ENCODE data around the gene SMTN. TPM values are rescaled to one million over a fixed set of nuclear protein-coding genes. Genes with fewer than 3 reads are reported as not detected.
"Not testable (repeated sequence)": the region's sequence is repeated elsewhere in the genome, so short reads cannot be mapped to it uniquely, and the experiment has no call there.

The SMTN gene
- total RNA-seq, 5 donors from 2014 or later (not counting 1 experiment from before 2014, with no cell fraction given): 2.6 to 10.1 (median 3.8) TPM

DNA sequence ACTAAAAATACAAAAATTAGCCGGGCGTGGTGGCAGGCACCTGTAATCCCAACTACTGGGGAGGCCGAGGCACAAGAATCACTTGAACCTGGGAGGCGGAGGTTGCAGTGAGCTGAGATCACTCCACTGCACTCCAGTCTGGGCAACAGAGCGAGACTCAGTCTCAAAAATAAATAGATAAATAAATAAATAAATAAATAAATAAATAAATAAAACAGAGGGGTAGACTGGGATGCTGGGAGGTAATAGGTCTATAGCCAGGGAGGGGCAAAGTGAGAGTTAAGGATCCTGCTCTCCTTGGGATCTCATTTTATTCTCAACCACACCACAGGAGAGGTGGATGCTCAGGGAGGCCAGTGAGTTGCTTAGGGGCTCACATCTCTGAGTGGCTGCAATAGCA, 16.4 kb downstream of the SMTN start:
- POLR2A ChIA-PET; H3K9me3 Mint-ChIP-seq; CTCF ChIA-PET; H3K4me1 Mint-ChIP-seq; H3K36me3 Mint-ChIP-seq; H3K4me3 ChIP-seq (ENCODE audit: control insufficient read depth in 1 of 2, extremely low read depth in 1 of 2, low read length in 1 of 2); H3K4me3 Mint-ChIP-seq; DNase-seq; H3K9me3 ChIP-seq; ATAC-seq (replicated peaks in 1 of 4); H3K27me3 ChIP-seq (replicated peaks in 1 of 2; ENCODE audit: control insufficient read depth in 2 of 2, extremely low read depth in 1 of 2, insufficient read depth in 2 of 2, low read length in 1 of 2); H3K27ac Mint-ChIP-seq; H3K4me1 ChIP-seq (ENCODE audit: control insufficient read depth in 1 of 2, extremely low read depth in 1 of 2, insufficient read depth in 2 of 2, low read length in 2 of 2); H3K27me3 Mint-ChIP-seq; H3K27ac ChIP-seq (ENCODE audit: low read length); H3K36me3 ChIP-seq (ENCODE audit: control insufficient read depth in 2 of 2, extremely low read depth in 1 of 2, insufficient read depth in 1 of 2, low read length in 1 of 2): not testable (repeated sequence)
- no CpG with 5 or more reads among the region's 5 CpGs for WGBS (ENCODE audit: insufficient coverage)

- Histone ChIP-seq H3K9me3 (no peaks in the 10 kb centered on the region), H3K27me3 (replicated peaks in 1 of 2; ENCODE audit: control insufficient read depth in 2 of 2, extremely low read depth in 1 of 2, insufficient read depth in 2 of 2, low read length in 1 of 2) (no peaks in the 10 kb centered on the region), H3K27ac (ENCODE audit: low read length) (no peak overlapping the region), H3K36me3 (ENCODE audit: control insufficient read depth in 2 of 2, extremely low read depth in 1 of 2, insufficient read depth in 1 of 2, low read length in 1 of 2) (no peaks in the 10 kb centered on the region), H3K4me3 (ENCODE audit: control insufficient read depth in 1 of 2, extremely low read depth in 1 of 2, low read length in 1 of 2) (no peak overlapping the region), H3K4me1 (ENCODE audit: control insufficient read depth in 1 of 2, extremely low read depth in 1 of 2, insufficient read depth in 2 of 2, low read length in 2 of 2) (no peaks in the 10 kb centered on the region)
- no peaks in the 10 kb centered on the region for H3K9me3 Mint-ChIP-seq
- no peaks in the 10 kb centered on the region for H3K36me3 Mint-ChIP-seq
- WGBS (ENCODE audit: insufficient coverage): 92% methylated on average over 4 of the region's 10 CpGs
- POLR2A ChIA-PET: no interaction called here
- H3K4me1 Mint-ChIP-seq: no peaks in the 10 kb centered on the region
- no peak overlapping the region for H3K27ac Mint-ChIP-seq
- no peak for DNase-seq
- no peak overlapping the region for H3K4me3 Mint-ChIP-seq
- no peak for ATAC-seq (replicated peaks in 1 of 4)
- CTCF ChIA-PET: no interaction called here
- no peaks in the 10 kb centered on the region for H3K27me3 Mint-ChIP-seq
Observed at GRCh38 chr22:31097941-31098631, 17.0 kb downstream of the SMTN start.

GRCh38 chr22:31098632-31099110, 17.6 kb downstream of the SMTN start:
- DNase-seq: no peak
- no peak for ATAC-seq (replicated peaks in 1 of 4)
- H3K4me3 ChIP-seq (ENCODE audit: control insufficient read depth in 1 of 2, extremely low read depth in 1 of 2, low read length in 1 of 2): no peak overlapping the region
- Mint-ChIP-seq H3K27ac (no peak overlapping the region), H3K36me3 (no peaks in the 10 kb centered on the region), H3K4me1 (no peaks in the 10 kb centered on the region), H3K4me3 (no peak overlapping the region), H3K9me3 (no peaks in the 10 kb centered on the region), H3K27me3 (no peaks in the 10 kb centered on the region)
- ChIA-PET CTCF (no interaction called here), POLR2A (no interaction called here)
- no peaks in the 10 kb centered on the region for H3K4me1 ChIP-seq (ENCODE audit: control insufficient read depth in 1 of 2, extremely low read depth in 1 of 2, insufficient read depth in 2 of 2, low read length in 2 of 2)
- H3K9me3 ChIP-seq: no peaks in the 10 kb centered on the region
- no peaks in the 10 kb centered on the region for H3K36me3 ChIP-seq (ENCODE audit: control insufficient read depth in 2 of 2, extremely low read depth in 1 of 2, insufficient read depth in 1 of 2, low read length in 1 of 2)
- H3K27ac ChIP-seq (ENCODE audit: low read length): no peak overlapping the region
- H3K27me3 ChIP-seq (replicated peaks in 1 of 2; ENCODE audit: control insufficient read depth in 2 of 2, extremely low read depth in 1 of 2, insufficient read depth in 2 of 2, low read length in 1 of 2): no peaks in the 10 kb centered on the region
- WGBS (ENCODE audit: insufficient coverage): 97% methylated on average over 33 of the region's 36 CpGs

- no peaks in the 10 kb centered on the region for H3K36me3 ChIP-seq (ENCODE audit: control insufficient read depth in 2 of 2, extremely low read depth in 1 of 2, insufficient read depth in 1 of 2, low read length in 1 of 2)
- H3K4me3 Mint-ChIP-seq: no peak overlapping the region
- ChIA-PET CTCF (no interaction called here), POLR2A (no interaction called here)
- H3K4me1 ChIP-seq (ENCODE audit: control insufficient read depth in 1 of 2, extremely low read depth in 1 of 2, insufficient read depth in 2 of 2, low read length in 2 of 2): no peaks in the 10 kb centered on the region
- no peaks in the 10 kb centered on the region for H3K36me3 Mint-ChIP-seq
- H3K4me1 Mint-ChIP-seq: no peaks in the 10 kb centered on the region
- H3K4me3 ChIP-seq (ENCODE audit: control insufficient read depth in 1 of 2, extremely low read depth in 1 of 2, low read length in 1 of 2): no peak overlapping the region
- H3K27me3 Mint-ChIP-seq: no peaks in the 10 kb centered on the region
- H3K27ac ChIP-seq (ENCODE audit: low read length): no peak overlapping the region
- ATAC-seq (replicated peaks in 1 of 4): no peak
- DNase-seq: no peak
- no peak overlapping the region for H3K27ac Mint-ChIP-seq
- 96% methylated on average over 5 of the region's 6 CpGs for WGBS (ENCODE audit: insufficient coverage)
- no peaks in the 10 kb centered on the region for H3K9me3 Mint-ChIP-seq
- no peaks in the 10 kb centered on the region for H3K9me3 ChIP-seq
- no peaks in the 10 kb centered on the region for H3K27me3 ChIP-seq (replicated peaks in 1 of 2; ENCODE audit: control insufficient read depth in 2 of 2, extremely low read depth in 1 of 2, insufficient read depth in 2 of 2, low read length in 1 of 2)
Observed at GRCh38 chr22:31099386-31099785, 18.3 kb downstream of the SMTN start.

- H3K4me1 ChIP-seq (ENCODE audit: control insufficient read depth in 1 of 2, extremely low read depth in 1 of 2, insufficient read depth in 2 of 2, low read length in 2 of 2): peaks cover 0 to 5% of the 10 kb centered on the region in 2 experiments
- H3K36me3 ChIP-seq (ENCODE audit: control insufficient read depth in 2 of 2, extremely low read depth in 1 of 2, insufficient read depth in 1 of 2, low read length in 1 of 2): no peaks in the 10 kb centered on the region
- CTCF ChIA-PET: no interaction called here
- H3K27ac ChIP-seq (ENCODE audit: low read length): no peak overlapping the region
- DNase-seq: no peak
- WGBS (ENCODE audit: insufficient coverage): 95% methylated on average over 18 of the region's 34 CpGs
- Mint-ChIP-seq H3K27me3 (no peaks in the 10 kb centered on the region), H3K4me3 (no peak overlapping the region), H3K36me3 (no peaks in the 10 kb centered on the region), H3K9me3 (no peaks in the 10 kb centered on the region), H3K27ac (no peak overlapping the region), H3K4me1 (no peaks in the 10 kb centered on the region)
- no peak overlapping the region for H3K4me3 ChIP-seq (ENCODE audit: control insufficient read depth in 1 of 2, extremely low read depth in 1 of 2, low read length in 1 of 2)
- no peaks in the 10 kb centered on the region for H3K27me3 ChIP-seq (replicated peaks in 1 of 2; ENCODE audit: control insufficient read depth in 2 of 2, extremely low read depth in 1 of 2, insufficient read depth in 2 of 2, low read length in 1 of 2)
- ATAC-seq (replicated peaks in 1 of 4): no peak
- POLR2A ChIA-PET: no interaction called here
- no peaks in the 10 kb centered on the region for H3K9me3 ChIP-seq
Observed at GRCh38 chr22:31099841-31100761, 19.0 kb downstream of the SMTN start.

DNA sequence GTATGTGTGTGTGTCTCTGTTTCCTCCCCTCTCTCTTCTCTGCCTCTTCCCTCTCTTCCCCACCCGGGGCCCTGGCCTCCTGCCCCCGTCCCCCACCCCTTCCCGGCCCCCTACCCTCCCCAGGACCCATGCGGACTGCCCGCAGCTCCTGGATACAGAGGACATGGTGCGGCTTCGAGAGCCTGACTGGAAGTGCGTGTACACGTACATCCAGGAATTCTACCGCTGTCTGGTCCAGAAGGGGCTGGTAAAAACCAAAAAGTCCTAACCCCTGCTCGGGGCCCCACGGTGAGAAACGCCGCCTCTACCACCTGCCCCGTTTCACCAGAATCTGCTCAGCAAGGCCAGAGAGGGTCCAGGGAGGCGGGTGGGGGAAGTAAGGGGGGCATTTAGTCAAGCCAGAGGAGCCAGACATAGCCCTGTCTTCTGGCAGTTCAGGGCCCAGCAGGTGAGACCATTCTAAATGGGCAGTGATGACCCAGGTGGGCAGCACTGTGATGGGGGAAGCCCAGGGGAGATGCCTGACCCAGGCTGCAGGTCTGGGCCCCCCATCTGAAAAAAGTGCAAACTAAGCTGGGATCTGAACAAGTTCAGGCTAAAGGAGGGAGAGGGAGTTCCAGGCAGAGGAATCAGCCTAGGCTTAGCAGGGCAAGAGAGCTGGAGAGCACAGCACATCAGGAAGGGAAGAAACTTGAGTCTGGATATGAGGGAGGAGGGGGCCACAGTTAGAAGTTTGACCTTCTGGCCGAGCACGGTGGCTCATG, 19.8 kb downstream of the SMTN start:
- H3K4me1 ChIP-seq (ENCODE audit: control insufficient read depth in 1 of 2, extremely low read depth in 1 of 2, insufficient read depth in 2 of 2, low read length in 2 of 2): peaks cover 0 to 9% of the 10 kb centered on the region in 2 experiments
- Mint-ChIP-seq H3K27ac (no peak overlapping the region), H3K4me1 (peaks cover under 1 to 7% (median 7%) of the 10 kb centered on the region in 3 donors), H3K36me3 (no peaks in the 10 kb centered on the region), H3K27me3 (no peaks in the 10 kb centered on the region), H3K4me3 (no peak overlapping the region), H3K9me3 (no peaks in the 10 kb centered on the region)
- CTCF ChIA-PET: no interaction called here
- H3K27ac ChIP-seq (ENCODE audit: low read length): no peak overlapping the region
- no peaks in the 10 kb centered on the region for H3K27me3 ChIP-seq (replicated peaks in 1 of 2; ENCODE audit: control insufficient read depth in 2 of 2, extremely low read depth in 1 of 2, insufficient read depth in 2 of 2, low read length in 1 of 2)
- no peaks in the 10 kb centered on the region for H3K36me3 ChIP-seq (ENCODE audit: control insufficient read depth in 2 of 2, extremely low read depth in 1 of 2, insufficient read depth in 1 of 2, low read length in 1 of 2)
- DNase-seq: no peak
- no peak for ATAC-seq (replicated peaks in 1 of 4)
- POLR2A ChIA-PET: no interaction called here
- 98% methylated on average over 4 of the region's 18 CpGs for WGBS (ENCODE audit: insufficient coverage)
- H3K9me3 ChIP-seq: no peaks in the 10 kb centered on the region
- H3K4me3 ChIP-seq (ENCODE audit: control insufficient read depth in 1 of 2, extremely low read depth in 1 of 2, low read length in 1 of 2): no peak overlapping the region

All from T-cell (primary cell).